GM18951 (cell line): ENCODE results near the gene CEACAM18.
"Not testable (repeated sequence)": the region's sequence is repeated elsewhere in the genome, so short reads cannot be mapped to it uniquely, and the experiment has no call there.

Experiments used
- POLR2A ChIP-seq: IDR thresholded peaks from 4 replicates; pipeline ENCODE4 v1.6.1; 2011; ENCODE audit warnings: mild to moderate bottlenecking; ENCODE audit not compliant: insufficient read length, insufficient read depth; ENCODE audit errors: extremely low read depth
- in situ Hi-C: fragments of 300-500 bp; cut with MboI; formaldehyde crosslinking; loops from one replicate; pipeline ENCODE4 v1.12.0; 2022; ENCODE audit warnings: low sequenced_read_pairs, mixed read lengths, inconsistent platforms; ENCODE audit not compliant: unreplicated experiment

Gene CEACAM18

DNA sequence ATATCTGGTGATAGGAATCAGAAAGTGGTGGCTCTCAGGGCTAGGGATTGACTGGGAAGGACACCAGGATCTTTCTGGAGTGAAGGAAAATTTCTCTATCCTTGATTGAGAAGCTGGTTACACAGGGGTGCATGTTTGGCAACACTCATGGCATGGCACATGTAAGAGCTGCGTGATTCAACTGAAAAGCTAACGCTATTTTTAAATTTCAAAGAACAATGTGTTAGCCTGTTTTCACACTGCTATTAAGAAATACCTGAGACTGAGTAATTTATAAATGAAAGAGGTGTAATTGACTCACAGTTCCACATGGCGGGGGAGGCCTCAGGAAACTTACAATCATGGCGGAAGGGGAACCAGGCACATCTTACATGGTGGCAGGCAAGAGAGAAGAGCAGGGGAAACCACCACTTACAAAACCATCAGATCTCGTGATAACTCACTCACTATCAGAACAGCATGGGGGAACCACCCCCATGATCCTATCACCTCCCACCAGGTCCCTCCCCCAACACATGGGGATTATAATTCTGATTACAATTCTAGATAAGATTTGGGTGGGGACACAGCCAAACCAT is 27.5 kb upstream of the CEACAM18 start:
- in situ Hi-C loops = no loop called here
- no peak for TF ChIP-seq POLR2A

DNA sequence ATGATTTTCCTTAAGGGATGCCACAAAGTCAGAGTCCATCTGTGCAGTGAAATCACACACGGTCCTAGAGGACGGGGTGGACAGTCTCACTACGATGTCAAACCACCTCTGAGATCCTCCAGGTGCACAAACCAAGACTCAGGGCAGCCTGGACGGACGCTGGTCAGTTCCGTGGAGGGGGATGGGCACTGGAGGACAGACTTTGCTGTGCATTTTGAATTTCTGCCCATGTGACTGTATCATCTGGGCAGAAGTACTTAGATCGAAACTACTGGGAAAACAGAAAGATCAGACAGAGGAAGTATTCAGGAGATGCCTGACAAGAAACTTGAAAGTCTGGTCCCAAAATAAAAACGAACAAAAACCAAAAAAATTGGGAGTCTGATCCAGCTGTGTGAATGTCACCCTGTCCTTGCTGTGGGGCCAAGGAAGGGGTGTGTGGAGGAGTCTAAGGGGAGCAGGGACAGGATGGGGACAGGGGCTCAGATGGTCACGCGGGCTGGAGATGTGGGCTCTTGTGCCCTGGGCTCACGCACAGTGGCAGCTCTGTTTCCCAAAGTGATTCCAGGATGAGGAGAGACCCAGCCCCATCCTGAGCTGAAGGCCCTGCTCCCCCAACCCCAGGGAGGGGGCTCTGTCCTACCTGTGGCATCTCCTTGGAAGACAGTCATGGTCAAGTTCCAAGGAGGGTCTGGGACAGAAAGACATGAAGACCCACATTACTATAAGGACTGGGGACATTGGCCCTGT is 21.6 kb upstream of the CEACAM18 start:
- no peak for TF ChIP-seq POLR2A
- in situ Hi-C loops = no loop called here

DNA sequence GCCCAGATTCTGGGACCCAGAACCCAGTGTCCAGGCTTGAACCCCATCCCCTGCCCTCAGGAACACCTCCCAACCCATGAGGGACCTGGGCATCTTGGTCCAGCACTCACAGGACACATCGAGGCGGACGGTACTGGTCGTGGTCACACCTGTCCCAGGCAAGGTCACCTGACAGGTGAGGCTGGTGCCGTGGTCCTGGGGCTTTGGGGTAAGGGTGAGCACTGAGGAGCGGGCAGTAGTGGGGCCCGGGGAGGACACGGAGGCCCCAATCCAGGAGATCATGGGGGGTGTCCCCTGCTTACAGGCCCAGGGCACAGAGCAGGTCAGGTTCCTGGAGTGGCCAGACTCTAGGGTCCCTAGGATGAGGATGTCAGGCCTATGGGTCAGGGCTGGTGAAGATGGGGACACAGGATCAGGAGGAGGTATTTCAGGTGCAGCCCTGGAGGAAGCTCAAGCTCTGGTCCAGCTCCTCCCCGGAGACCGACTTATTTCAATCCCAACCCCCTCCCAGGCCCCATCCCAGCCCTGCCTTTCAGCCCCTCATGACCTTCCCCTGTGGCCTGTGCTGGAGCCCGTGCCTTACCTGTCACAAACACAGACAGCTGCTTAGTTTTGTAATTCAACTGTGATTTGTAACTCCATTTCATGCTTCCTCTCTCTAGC is 20.9 kb upstream of the CEACAM18 start:
- in situ Hi-C loops = no loop called here
- no peak for TF ChIP-seq POLR2A

GRCh38 chr19:51458051-51458645 is 20.2 kb upstream of the CEACAM18 start, which contains the start of gene SIGLEC8:
Gene SIGLEC8 (minus strand): TSS chr19:51458454. CDS start chr19:51458387, 67 bp downstream.
- in situ Hi-C loops = no loop called here
- no peak for TF ChIP-seq POLR2A

- in situ Hi-C loops = no loop called here
- TF ChIP-seq POLR2A = no peak
Observed at GRCh38 chr19:51458899-51459505, 19.3 kb upstream of the CEACAM18 start.

- in situ Hi-C loops = no loop called here
- no peak for TF ChIP-seq POLR2A
Observed at GRCh38 chr19:51460164-51460992, 18.0 kb upstream of the CEACAM18 start.

- in situ Hi-C loops = no loop called here
- no peak for TF ChIP-seq POLR2A
Observed at GRCh38 chr19:51461723-51462161, 16.6 kb upstream of the CEACAM18 start.

- in situ Hi-C loops = no loop called here
Observed at GRCh38 chr19:51462276-51462675, 16.1 kb upstream of the CEACAM18 start.

GRCh38 chr19:51462681-51463080 is 15.7 kb upstream of the CEACAM18 start:
- in situ Hi-C loops = no loop called here
- no peak for TF ChIP-seq POLR2A

More at GRCh38 chr19:51462276-51462675, 16.1 kb upstream of the CEACAM18 start:
- no peak for TF ChIP-seq POLR2A

DNA sequence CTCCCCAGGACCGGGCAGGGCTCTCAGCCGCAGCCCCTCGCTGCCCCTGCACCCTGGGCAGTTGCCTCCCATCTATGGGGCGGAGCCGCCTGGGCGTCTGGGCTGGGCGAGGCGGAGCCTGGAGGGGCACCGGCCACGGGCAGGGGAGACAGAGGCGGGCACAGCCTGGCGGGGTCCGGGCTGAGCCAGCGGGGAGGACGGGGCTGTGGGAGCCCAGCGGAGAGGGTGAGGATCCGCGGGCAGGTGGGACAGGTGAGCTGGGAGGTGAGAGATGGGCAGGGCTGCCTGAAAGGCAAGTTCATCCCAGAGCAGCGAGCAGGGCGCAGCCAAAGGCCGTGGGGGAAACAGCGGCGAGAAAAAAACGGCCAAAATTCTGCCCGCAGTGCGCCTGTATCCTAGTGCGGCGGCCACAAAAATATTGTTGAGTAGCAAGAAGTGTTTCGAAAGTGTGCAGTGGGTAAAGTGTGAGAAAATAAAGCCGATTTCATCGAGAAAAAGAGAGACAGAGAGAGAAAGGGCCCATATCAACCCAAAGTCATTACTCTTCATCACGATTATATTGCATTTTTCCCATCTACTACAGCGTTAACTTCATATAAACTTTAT is 14.3 kb upstream of the CEACAM18 start:
- in situ Hi-C loops = not testable (repeated sequence)

DNA sequence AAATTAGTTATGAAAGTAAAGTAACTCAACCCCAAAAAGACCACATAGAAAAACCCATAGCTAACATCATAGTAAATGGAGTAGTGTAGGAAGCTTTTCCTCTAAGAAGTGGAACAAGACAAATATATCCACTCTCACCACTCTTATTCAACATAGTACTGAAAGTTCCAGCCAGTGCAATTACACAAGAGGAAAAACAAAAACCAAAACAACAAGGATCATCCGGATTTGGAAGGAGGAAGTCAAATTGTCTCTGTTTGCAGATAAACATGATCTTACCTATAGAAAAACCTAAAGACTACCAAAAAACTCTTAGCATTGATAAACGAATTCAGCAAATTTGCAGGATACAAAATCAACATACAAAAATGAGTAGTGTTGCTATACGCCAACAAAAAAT is 11.6 kb upstream of the CEACAM18 start:
- in situ Hi-C loops = no loop called here
- TF ChIP-seq POLR2A = no peak
